ENCODE data around the gene SLC25A28. TPM values are rescaled to one million over a fixed set of nuclear protein-coding genes. Genes with fewer than 3 reads are reported as not detected.

SLC25A28 gene
- total RNA-seq, 1 experiment from 2014 or later: 22.2 TPM

- no peaks in the 10 kb centered on the region for H3K36me3 Mint-ChIP-seq (ENCODE audit: insufficient read depth in 1 of 3, low read depth in 3 of 3)
- Histone ChIP-seq H3K56ac (ENCODE audit: insufficient read length, low read depth, low read length) (no peak overlapping the region), H3K18ac (ENCODE audit: insufficient read length, low read depth, low read length) (no peak overlapping the region), H3K4ac (ENCODE audit: low read depth, low read length) (no peak overlapping the region), H3K23me2 (ENCODE audit: insufficient read length, low read depth, low read length, poor library complexity, severe bottlenecking) (no peaks in the 10 kb centered on the region), H3K27ac (ENCODE audit: insufficient read length, low read depth, low read length) (no peak overlapping the region), H2BK120ac (ENCODE audit: low read depth, low read length, poor library complexity, severe bottlenecking) (no peak overlapping the region), H4K20me1 (ENCODE audit: control insufficient read depth, insufficient read depth, insufficient read length) (no peaks in the 10 kb centered on the region), H4K91ac (ENCODE audit: insufficient read length, low read depth, low read length) (no peak overlapping the region), H3K79me2 (ENCODE audit: insufficient read depth, low read length) (no peaks in the 10 kb centered on the region), H4K5ac (ENCODE audit: insufficient read length, low read depth, low read length) (no peak overlapping the region), H3K9ac (ENCODE audit: extremely low read depth, insufficient read length, low read length) (no peak overlapping the region), H2AFZ (ENCODE audit: low read length) (no peak overlapping the region), H3K4me2 (ENCODE audit: insufficient read depth, insufficient read length, low read length) (no peak overlapping the region), H2BK15ac (ENCODE audit: low read depth, low read length) (no peak overlapping the region), H3T11ph (ENCODE audit: low read length) (no peak overlapping the region), H2AK5ac (ENCODE audit: insufficient read length, low read length) (no peak overlapping the region), H3K23ac (ENCODE audit: insufficient read length, low read depth, low read length) (no peak overlapping the region), H3K79me1 (ENCODE audit: insufficient read depth, low read depth, low read length, poor library complexity, severe bottlenecking) (no peaks in the 10 kb centered on the region), H3K14ac (ENCODE audit: insufficient read depth, low read length) (no peak overlapping the region), H3K27me3 (ENCODE audit: insufficient read depth, low read length) (no peaks in the 10 kb centered on the region), H3K9me3 (ENCODE audit: control insufficient read depth, low read depth, low read length) (no peaks in the 10 kb centered on the region), H2BK5ac (ENCODE audit: insufficient read length, low read length) (no peak overlapping the region), H4K8ac (replicated peaks; ENCODE audit: insufficient read length, low read depth, low read length) (no peak overlapping the region), H3K4me1 (ENCODE audit: insufficient read depth, low read length) (no peaks in the 10 kb centered on the region), H2BK12ac (ENCODE audit: insufficient read length, low read depth, low read length) (no peak overlapping the region), H2BK20ac (ENCODE audit: low read depth, low read length, poor library complexity, severe bottlenecking) (no peak overlapping the region)
- H3K27me3 Mint-ChIP-seq (ENCODE audit: low read depth): peaks cover 9% of the 10 kb centered on the region
- TF ChIP-seq, protein P1, sequence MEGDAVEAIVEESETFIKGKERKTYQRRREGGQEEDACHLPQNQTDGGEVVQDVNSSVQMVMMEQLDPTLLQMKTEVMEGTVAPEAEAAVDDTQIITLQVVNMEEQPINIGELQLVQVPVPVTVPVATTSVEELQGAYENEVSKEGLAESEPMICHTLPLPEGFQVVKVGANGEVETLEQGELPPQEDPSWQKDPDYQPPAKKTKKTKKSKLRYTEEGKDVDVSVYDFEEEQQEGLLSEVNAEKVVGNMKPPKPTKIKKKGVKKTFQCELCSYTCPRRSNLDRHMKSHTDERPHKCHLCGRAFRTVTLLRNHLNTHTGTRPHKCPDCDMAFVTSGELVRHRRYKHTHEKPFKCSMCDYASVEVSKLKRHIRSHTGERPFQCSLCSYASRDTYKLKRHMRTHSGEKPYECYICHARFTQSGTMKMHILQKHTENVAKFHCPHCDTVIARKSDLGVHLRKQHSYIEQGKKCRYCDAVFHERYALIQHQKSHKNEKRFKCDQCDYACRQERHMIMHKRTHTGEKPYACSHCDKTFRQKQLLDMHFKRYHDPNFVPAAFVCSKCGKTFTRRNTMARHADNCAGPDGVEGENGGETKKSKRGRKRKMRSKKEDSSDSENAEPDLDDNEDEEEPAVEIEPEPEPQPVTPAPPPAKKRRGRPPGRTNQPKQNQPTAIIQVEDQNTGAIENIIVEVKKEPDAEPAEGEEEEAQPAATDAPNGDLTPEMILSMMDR (conservative IDR thresholded peaks at IDR 0.05): no peak
- no peaks in the 10 kb centered on the region for H3K9me3 Mint-ChIP-seq
- no peak overlapping the region for H3K4me3 Mint-ChIP-seq
- WGBS (ENCODE audit: extremely low coverage, insufficient read length, low lambda C conversion rate): no CpG with 5 or more reads among the region's 5 CpGs
- H3K4me1 Mint-ChIP-seq: peaks cover 10 to 17% of the 10 kb centered on the region in 2 experiments
- H3K27ac Mint-ChIP-seq: no peak overlapping the region
- DNase-seq: no peak
These were observed 26.9 kb downstream of the SLC25A28 start for GRCh38 chr10:99593312-99593711.

Measured in H9 (cell line).